ENCODE results near the gene NDUFB10. TPM values are rescaled to one million over a fixed set of nuclear protein-coding genes. Genes with fewer than 3 reads are reported as not detected.
"Not testable (repeated sequence)": the region's sequence is repeated elsewhere in the genome, so short reads cannot be mapped to it uniquely, and the experiment has no call there.

NDUFB10 gene
- total RNA-seq, 2 experiments from 2014 or later = 40.7 to 41.1 TPM

GRCh38 chr16:1919327-1919998 lies 39.9 kb upstream of the NDUFB10 start:
- H3K4me3 Mint-ChIP-seq = no peak overlapping the region

GRCh38 chr16:1920122-1920521 lies 39.2 kb upstream of the NDUFB10 start:
- Histone ChIP-seq H3K4me1 (ENCODE audit: insufficient read depth, low read length) (peaks cover 14% of the 10 kb centered on the region), H3K9me3 (ENCODE audit: control insufficient read depth in 1 of 2, insufficient read depth in 1 of 2, low read length in 2 of 2) (peaks cover 0 to 42% of the 10 kb centered on the region in 2 experiments), H3K27me3 (ENCODE audit: control insufficient read depth in 1 of 2, insufficient read depth in 2 of 2, low read length in 2 of 2) (peaks cover 51 to 72% of the 10 kb centered on the region in 2 experiments)
- ATAC-seq (ENCODE audit: poor library complexity); DNase-seq; H3K36me3 Mint-ChIP-seq (ENCODE audit: low read depth); H3K36me3 ChIP-seq (ENCODE audit: insufficient read depth, low read length); H3K27ac ChIP-seq (ENCODE audit: low read depth in 1 of 2, low read length in 2 of 2); intact Hi-C loops (cut with DNase I, micrococcal nuclease); POLR2A ChIA-PET; H3K4me3 Mint-ChIP-seq; H3K4me3 ChIP-seq (ENCODE audit: low read length); CTCF ChIA-PET; H3K4me1 Mint-ChIP-seq (ENCODE audit: low read depth); H3K27ac Mint-ChIP-seq; H3K9me3 Mint-ChIP-seq: not testable (repeated sequence)
- peaks cover 68% of the 10 kb centered on the region for H3K27me3 Mint-ChIP-seq

More at GRCh38 chr16:1919327-1919998, 39.9 kb upstream of the NDUFB10 start:
- Mint-ChIP-seq H3K27ac (no peak overlapping the region), H3K9me3 (no peaks in the 10 kb centered on the region), H3K4me1 (ENCODE audit: low read depth) (no peaks in the 10 kb centered on the region), H3K36me3 (ENCODE audit: low read depth) (no peaks in the 10 kb centered on the region), H3K27me3 (peaks cover 66% of the 10 kb centered on the region)
- Histone ChIP-seq H3K4me3 (ENCODE audit: low read length) (no peak overlapping the region), H3K4me1 (ENCODE audit: insufficient read depth, low read length) (peaks cover 14% of the 10 kb centered on the region), H3K9me3 (ENCODE audit: control insufficient read depth in 1 of 2, insufficient read depth in 1 of 2, low read length in 2 of 2) (peaks cover 0 to 42% of the 10 kb centered on the region in 2 experiments), H3K27ac (ENCODE audit: low read depth in 1 of 2, low read length in 2 of 2) (no peak overlapping the region), H3K36me3 (ENCODE audit: insufficient read depth, low read length) (no peaks in the 10 kb centered on the region), H3K27me3 (ENCODE audit: control insufficient read depth in 1 of 2, insufficient read depth in 2 of 2, low read length in 2 of 2) (peaks cover 52 to 72% of the 10 kb centered on the region in 2 experiments)
- ChIA-PET CTCF (no interaction called here), POLR2A (no interaction called here)
- DNase-seq (no peak), ATAC-seq (ENCODE audit: poor library complexity) (no peak)
- TF ChIP-seq, protein P1, sequence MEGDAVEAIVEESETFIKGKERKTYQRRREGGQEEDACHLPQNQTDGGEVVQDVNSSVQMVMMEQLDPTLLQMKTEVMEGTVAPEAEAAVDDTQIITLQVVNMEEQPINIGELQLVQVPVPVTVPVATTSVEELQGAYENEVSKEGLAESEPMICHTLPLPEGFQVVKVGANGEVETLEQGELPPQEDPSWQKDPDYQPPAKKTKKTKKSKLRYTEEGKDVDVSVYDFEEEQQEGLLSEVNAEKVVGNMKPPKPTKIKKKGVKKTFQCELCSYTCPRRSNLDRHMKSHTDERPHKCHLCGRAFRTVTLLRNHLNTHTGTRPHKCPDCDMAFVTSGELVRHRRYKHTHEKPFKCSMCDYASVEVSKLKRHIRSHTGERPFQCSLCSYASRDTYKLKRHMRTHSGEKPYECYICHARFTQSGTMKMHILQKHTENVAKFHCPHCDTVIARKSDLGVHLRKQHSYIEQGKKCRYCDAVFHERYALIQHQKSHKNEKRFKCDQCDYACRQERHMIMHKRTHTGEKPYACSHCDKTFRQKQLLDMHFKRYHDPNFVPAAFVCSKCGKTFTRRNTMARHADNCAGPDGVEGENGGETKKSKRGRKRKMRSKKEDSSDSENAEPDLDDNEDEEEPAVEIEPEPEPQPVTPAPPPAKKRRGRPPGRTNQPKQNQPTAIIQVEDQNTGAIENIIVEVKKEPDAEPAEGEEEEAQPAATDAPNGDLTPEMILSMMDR (IDR thresholded peaks at IDR 0.05) = no peak
- intact Hi-C loops (cut with DNase I, micrococcal nuclease) = no loop called here

DNA sequence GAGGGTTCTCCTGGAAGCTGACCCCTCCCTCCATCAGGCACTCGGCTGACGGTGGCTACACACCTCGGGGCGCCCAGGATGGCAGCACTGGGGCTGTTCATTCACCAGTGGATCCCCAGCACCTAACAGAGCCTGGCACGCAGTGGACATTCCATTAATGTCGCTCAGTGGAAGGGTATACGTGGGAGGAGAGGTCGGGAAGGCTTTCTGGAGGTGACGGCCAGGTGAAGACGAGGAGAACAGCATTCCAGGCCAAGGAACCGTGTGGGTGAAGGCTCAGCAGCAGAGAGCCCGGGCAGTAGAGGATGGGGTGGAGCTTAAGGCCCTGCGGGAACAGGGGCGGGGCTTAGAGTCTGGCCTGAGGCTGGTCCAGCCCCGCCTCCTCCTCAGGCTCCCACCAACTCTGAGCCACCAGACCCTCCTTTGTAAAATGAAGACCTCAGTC lies 38.6 kb upstream of the NDUFB10 start:
- TF ChIP-seq, protein P1 (IDR thresholded peaks at IDR 0.05) = no peak
- Histone ChIP-seq H3K27me3 (ENCODE audit: control insufficient read depth in 1 of 2, insufficient read depth in 2 of 2, low read length in 2 of 2) (peaks cover 49 to 68% of the 10 kb centered on the region in 2 experiments), H3K36me3 (ENCODE audit: insufficient read depth, low read length) (no peaks in the 10 kb centered on the region), H3K4me1 (ENCODE audit: insufficient read depth, low read length) (peaks cover 14% of the 10 kb centered on the region), H3K9me3 (ENCODE audit: control insufficient read depth in 1 of 2, insufficient read depth in 1 of 2, low read length in 2 of 2) (peaks cover 0 to 40% of the 10 kb centered on the region in 2 experiments), H3K27ac (ENCODE audit: low read depth in 1 of 2, low read length in 2 of 2) (no peak overlapping the region), H3K4me3 (ENCODE audit: low read length) (no peak overlapping the region)
- no peaks in the 10 kb centered on the region for H3K9me3 Mint-ChIP-seq
- no peak overlapping the region for H3K27ac Mint-ChIP-seq
- peaks cover 62% of the 10 kb centered on the region for H3K27me3 Mint-ChIP-seq
- no peak for ATAC-seq (ENCODE audit: poor library complexity)
- CTCF ChIA-PET = no interaction called here
- no peaks in the 10 kb centered on the region for H3K36me3 Mint-ChIP-seq (ENCODE audit: low read depth)
- intact Hi-C loops (cut with DNase I, micrococcal nuclease) = no loop called here
- H3K4me1 Mint-ChIP-seq (ENCODE audit: low read depth) = no peaks in the 10 kb centered on the region
- POLR2A ChIA-PET = no interaction called here
- no peak overlapping the region for H3K4me3 Mint-ChIP-seq
- DNase-seq = no peak

Measured in CD4-positive, alpha-beta T cell (primary cell).